ENCODE results near the gene AHNAK2.

- TF ChIP-seq, protein P1, sequence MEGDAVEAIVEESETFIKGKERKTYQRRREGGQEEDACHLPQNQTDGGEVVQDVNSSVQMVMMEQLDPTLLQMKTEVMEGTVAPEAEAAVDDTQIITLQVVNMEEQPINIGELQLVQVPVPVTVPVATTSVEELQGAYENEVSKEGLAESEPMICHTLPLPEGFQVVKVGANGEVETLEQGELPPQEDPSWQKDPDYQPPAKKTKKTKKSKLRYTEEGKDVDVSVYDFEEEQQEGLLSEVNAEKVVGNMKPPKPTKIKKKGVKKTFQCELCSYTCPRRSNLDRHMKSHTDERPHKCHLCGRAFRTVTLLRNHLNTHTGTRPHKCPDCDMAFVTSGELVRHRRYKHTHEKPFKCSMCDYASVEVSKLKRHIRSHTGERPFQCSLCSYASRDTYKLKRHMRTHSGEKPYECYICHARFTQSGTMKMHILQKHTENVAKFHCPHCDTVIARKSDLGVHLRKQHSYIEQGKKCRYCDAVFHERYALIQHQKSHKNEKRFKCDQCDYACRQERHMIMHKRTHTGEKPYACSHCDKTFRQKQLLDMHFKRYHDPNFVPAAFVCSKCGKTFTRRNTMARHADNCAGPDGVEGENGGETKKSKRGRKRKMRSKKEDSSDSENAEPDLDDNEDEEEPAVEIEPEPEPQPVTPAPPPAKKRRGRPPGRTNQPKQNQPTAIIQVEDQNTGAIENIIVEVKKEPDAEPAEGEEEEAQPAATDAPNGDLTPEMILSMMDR (tag by site-specific recombination; IDR thresholded peaks at IDR 0.05), result no peak
- TF ChIP-seq, protein P2, sequence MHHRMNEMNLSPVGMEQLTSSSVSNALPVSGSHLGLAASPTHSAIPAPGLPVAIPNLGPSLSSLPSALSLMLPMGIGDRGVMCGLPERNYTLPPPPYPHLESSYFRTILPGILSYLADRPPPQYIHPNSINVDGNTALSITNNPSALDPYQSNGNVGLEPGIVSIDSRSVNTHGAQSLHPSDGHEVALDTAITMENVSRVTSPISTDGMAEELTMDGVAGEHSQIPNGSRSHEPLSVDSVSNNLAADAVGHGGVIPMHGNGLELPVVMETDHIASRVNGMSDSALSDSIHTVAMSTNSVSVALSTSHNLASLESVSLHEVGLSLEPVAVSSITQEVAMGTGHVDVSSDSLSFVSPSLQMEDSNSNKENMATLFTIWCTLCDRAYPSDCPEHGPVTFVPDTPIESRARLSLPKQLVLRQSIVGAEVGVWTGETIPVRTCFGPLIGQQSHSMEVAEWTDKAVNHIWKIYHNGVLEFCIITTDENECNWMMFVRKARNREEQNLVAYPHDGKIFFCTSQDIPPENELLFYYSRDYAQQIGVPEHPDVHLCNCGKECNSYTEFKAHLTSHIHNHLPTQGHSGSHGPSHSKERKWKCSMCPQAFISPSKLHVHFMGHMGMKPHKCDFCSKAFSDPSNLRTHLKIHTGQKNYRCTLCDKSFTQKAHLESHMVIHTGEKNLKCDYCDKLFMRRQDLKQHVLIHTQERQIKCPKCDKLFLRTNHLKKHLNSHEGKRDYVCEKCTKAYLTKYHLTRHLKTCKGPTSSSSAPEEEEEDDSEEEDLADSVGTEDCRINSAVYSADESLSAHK (tag by site-specific recombination; IDR thresholded peaks at IDR 0.05), result no peak
Observed at GRCh38 chr14:104989951-104990303, 11.8 kb upstream of the AHNAK2 start.

All from HEK293 (cell line).